NCI-H2227 (cell line): ENCODE results near the gene CD8B.
A peak's percentile ranks its signal among the peaks of the same experiment; 100 is the strongest.
"Not testable (repeated sequence)": the region's sequence is repeated elsewhere in the genome, so short reads cannot be mapped to it uniquely, and the experiment has no call there.

ENCODE experiments used
- DNase-seq: peaks from one replicate; lab custom pipeline; 2025; ENCODE audit not compliant: unreplicated experiment; lab: John Stamatoyannopoulos, UW

The CD8B gene

DNA sequence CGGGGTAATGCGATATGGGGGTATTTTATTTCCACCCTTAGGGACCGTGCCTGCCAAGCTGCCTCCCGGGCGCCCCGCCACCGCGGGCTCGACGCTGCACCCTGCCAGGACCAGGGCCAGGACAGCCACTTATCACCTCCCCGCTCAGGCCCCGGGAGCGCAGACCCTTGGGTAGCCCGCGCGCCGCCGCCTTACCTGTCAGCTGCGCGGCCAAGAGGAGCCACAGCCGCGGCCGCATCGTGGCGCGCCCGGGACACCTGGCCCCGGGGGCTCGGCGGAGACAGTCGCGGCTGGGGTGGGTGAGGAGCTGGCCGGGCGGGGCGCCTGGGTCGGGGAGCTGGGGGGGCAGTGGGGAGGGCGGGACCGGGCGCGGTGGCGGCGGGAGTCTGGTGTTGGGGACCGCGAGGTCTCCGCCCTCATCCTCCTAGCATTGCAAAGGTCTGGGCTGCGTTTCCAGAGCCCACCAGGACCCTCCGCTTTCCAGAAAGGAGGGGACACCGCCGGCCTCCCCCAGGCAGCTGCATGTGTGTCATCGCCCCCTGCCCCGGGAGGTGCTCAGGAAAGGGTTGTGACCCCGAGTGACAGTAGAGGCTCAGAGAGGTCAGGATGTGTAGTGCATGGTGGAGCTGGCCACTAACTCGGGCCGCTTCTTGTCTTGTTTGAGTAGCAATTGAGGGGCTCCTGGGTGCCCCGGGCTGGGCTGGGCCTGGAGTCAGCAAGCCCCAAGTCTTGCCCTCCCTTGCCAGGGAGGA is at the start of gene CD8B:
Gene CD8B, minus strand, starts transcription at position 259 of the 752 bp plus-strand sequence. Its CDS starts 21 bp downstream, at position 238.
- DNase-seq: peak; percentile 3

DNA sequence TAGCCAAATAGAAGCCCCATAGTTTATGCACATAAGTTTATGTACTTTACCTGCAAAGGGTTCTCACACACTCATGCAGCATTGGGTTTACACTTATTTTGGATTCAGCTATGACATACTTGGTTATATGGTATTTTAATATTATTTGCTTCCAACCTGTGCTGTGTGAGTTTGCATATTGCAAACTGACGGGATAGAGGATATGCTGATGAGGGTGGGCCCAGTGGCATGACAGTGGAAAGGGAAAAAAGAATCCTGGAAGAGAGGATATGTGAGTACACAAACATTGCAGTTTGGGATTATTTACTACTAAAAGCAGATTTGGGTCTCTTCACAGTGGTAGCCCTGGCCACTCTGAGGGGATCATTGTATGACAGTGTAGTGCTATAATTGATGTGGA is 44.2 kb upstream of the CD8B start:
- DNase-seq: not testable (repeated sequence)

- not testable (repeated sequence) for DNase-seq
These were observed 39.0 kb upstream of the CD8B start for GRCh38 chr2:86900687-86901086.

GRCh38 chr2:86886026-86886425 is 24.3 kb upstream of the CD8B start:
- DNase-seq: not testable (repeated sequence)

GRCh38 chr2:86882865-86883264 is 21.2 kb upstream of the CD8B start:
- DNase-seq: not testable (repeated sequence)

GRCh38 chr2:86882118-86882665 is 20.5 kb upstream of the CD8B start:
- not testable (repeated sequence) for DNase-seq

DNA sequence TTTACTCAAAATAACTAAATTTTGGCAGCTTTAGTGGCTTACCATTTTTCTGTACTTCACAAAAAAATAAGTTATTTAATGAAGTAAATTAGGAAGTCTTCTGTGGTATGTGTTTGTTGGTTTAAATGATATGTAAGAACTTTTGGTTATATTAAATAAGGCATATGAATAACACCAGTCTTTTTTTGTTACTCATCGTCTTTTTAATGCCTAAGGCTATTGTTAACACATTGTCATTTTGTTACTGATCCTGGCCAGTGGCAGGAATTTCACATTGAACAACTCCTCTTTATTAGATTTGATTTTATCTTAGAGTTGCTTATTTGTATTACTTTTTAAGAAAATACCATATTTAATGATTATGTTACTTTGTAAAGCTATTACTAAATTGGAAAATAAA is 17.3 kb upstream of the CD8B start:
- DNase-seq: not testable (repeated sequence)

GRCh38 chr2:86870941-86871340 is 9.3 kb upstream of the CD8B start:
- not testable (repeated sequence) for DNase-seq

DNA sequence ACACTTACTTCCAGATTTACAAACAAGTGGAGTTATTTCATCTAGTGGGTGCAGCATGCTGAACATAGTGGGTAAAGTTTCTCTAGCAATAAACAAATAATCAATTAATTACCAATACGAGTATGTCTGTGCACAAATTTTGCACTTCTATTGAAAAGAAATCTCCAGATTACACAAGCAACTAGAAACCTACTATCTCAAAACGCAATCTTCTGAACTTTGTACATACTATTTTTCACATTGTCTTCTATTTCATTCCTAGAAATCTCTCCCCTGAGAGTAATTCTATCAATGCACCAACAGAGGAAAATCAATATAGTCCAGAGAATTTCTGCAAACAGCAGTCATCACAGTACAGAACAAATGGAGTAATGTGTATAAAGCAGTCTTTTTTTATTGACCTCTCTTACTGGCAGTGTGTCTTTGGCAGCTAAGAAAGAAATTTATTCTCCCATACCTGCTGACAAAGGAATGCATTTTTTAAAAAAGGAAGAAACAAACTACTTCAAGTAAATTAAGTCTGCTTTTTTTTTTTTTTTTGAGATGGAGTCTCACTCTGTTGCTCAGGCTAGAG is 7.3 kb upstream of the CD8B start:
- not testable (repeated sequence) for DNase-seq

DNA sequence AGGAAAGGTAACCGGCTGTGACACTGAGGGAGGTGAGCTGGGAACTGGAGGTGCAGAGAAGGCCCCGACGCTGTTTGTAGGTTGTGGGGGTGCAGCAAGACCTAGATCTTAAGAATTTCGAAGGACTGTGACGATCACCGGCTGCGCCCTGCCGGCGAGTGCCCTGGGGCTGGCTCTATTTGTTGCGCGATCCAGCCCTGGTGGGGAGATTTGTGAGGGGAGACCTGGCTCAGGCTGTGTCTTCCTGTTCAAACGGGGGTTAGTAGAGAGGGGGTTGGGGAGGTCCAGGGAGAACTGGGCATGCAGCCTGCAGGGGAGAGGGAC is 656 bp upstream of the CD8B start:
- DNase-seq: not testable (repeated sequence)

- not testable (repeated sequence) for DNase-seq
These were observed 511 bp downstream of the CD8B start for GRCh38 chr2:86861175-86861574.

DNA sequence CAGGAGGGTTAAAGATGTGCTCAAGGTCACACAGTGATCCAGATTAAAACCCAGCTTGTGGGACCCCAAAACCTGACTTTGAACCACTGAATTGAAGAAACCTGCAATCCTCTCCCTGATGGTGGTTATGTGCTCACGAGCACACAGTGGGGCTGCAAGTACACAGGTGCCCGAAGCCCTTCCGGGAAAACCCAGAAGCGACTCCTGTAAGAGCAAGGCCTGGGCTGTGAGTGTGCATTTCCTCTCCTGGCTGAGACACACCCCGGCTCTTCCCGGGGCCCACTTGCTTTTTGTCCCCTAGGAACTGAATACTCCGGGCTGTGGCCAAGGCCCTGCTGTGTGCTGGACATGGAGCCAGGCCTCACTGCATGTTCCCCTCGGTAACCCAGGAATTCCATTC is 1.1 kb downstream of the CD8B start:
- not testable (repeated sequence) for DNase-seq

DNA sequence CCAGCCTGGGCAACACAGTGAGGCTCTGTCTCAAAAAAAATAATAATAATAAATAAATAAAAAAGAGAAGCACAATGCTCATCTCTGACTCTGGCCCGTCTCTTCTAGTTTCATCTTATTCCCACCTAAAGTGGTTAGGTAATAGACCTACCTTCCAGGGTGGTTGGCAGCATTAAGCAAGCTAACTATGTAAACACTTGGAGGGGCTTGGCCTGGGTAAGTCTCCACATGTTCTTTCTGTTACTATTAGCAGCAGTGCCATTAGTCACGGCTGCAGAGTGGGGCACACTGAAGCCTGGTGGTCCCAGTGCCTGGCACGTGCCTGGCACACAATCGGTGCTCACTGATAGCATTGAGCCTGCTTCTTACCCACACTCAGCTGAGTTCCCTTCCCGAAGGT is 4.0 kb downstream of the CD8B start:
- not testable (repeated sequence) for DNase-seq

GRCh38 chr2:86856498-86856897 is 5.2 kb downstream of the CD8B start:
- not testable (repeated sequence) for DNase-seq

GRCh38 chr2:86855981-86856380 is 5.7 kb downstream of the CD8B start:
- not testable (repeated sequence) for DNase-seq

GRCh38 chr2:86851581-86851980 is 10.1 kb downstream of the CD8B start:
- not testable (repeated sequence) for DNase-seq

DNA sequence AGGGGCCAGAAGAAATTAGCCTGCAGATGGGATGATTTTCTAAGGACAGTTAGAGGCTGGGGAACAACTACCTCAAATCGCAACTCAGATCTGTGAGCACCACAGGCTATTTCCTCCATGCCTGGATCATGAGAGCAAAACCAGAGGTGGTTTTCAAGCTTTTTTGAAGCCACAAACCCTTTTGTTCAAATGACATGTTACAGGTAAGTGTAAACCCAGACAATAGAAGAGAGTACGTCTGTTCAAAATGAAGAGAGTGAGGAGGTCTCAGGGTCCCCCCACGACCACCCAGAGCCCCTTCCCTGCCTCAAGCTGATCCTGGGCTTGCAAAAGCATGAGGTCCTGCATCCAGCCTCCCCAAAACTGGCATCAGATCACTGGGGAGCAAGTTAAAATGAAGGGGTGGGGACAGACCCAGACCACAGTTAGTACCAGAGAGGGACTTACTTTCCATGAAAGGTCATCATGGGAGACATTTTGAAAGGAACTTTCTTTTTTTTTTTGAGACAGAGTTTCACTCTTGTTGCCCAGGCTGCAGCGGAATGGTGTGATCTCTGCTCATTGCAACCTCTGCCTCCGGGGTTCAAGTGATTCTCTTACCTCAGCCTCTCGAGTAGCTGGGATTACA is 19.0 kb downstream of the CD8B start:
- not testable (repeated sequence) for DNase-seq

GRCh38 chr2:86841330-86841729 is 20.4 kb downstream of the CD8B start:
- not testable (repeated sequence) for DNase-seq

DNA sequence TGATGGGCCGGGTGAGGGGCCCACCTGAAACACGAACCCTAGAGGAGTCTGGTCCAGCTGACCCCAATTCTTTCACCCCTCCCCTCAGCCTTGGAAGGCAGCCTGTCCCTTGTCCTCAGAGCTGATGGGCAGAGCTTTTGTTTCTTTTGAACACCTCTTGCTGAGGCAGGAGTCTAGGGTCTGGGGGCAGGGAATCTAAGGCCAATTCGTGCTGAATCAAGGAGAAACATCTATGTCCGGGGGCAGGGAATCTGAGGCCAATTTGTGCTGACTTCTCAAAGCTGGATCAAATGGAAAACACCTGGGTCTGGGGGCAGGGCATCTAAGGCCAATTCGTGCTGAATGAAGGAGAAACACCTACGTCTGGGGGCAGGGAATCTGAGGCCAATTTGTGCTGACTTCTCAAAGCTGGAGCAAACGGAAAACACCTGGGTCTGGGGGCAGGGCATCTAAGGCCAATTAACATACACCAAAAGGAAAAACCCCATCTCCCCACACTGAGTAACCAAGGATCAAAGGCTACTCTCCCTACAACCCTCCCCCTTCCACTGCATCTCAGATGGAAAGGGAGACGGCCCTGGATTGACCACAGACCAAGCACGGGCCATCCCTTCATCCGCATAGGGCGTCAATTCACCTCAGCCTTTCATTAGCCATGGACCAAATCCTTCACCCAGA is 21.7 kb downstream of the CD8B start:
- not testable (repeated sequence) for DNase-seq

- DNase-seq: not testable (repeated sequence)
These were observed 22.2 kb downstream of the CD8B start for GRCh38 chr2:86839455-86839854.

DNA sequence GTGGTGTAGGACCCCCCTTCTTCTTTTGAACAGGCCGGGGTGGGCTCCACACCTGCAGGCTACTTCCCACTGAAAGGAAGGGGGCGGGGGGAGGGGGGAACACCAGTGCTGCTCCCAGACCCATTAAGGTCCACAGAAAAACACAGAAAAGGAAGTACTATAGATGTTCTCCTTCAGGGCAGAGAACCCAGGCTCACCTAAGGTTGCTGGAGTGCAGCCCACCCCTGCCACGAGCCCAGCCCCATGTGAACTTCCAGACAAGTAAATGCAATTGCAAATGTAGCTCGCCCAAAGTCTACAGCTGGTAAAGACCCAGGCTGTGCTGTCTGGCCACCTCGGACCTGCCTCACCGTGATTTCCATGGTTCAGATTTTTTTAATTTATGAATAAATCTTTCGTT is 24.0 kb downstream of the CD8B start:
- DNase-seq: not testable (repeated sequence)
